ENCODE data around the gene PTMS. TPM values are rescaled to one million over a fixed set of nuclear protein-coding genes. Genes with fewer than 3 reads are reported as not detected.

The PTMS gene
- total and polyA plus RNA-seq, 9 of the 15 experiments (the other 6 are each of a cell fraction or from before 2014, with no cell fraction given) = 5.1 to 287 (median 78.5) TPM

GRCh38 chr12:6786416-6787094, 20.4 kb downstream of the PTMS start:
- no TSS peak for BruUV-seq (replicated peaks)
- no peak overlapping the region for H3K9ac ChIP-seq (ENCODE audit: insufficient read depth in 1 of 2, low read depth in 2 of 2, low read length in 2 of 2)
- peak overlapping the region; percentile 3; the same call in 1 of the 2 replicates for H3K4me2 ChIP-seq (ENCODE audit: insufficient read depth, low read length)
- H3K9me3 ChIP-seq (replicated peaks; ENCODE audit: control insufficient read depth, insufficient read depth, low read depth, low read length) = no peaks in the 10 kb centered on the region
- H3K27me3 ChIP-seq (ENCODE audit: control insufficient read depth in 2 of 2, insufficient read depth in 2 of 2, low read length in 2 of 2) = no peaks in the 10 kb centered on the region
- CTCF ChIA-PET (ENCODE audit: low intra/inter-chr PET ratio) = no interaction called here
- ATAC-seq (no peak; the same call in 2 of the 3 replicates), DNase-seq (ENCODE audit: extremely low read depth in 1 of 4, low spot score in 3 of 4) (no peak), FAIRE-seq (peak; percentile 11)
- in situ Hi-C loops (cut with MboI) = no loop called here
- intact Hi-C loops (cut with micrococcal nuclease) = no loop called here
- H3K4me1 ChIP-seq (replicated peaks in 1 of 2; ENCODE audit: control insufficient read depth in 2 of 2, insufficient read depth in 2 of 2, low read length in 2 of 2) = peaks cover 4 to 5% of the 10 kb centered on the region in 2 experiments; a peak in 2 of 5 replicates
- POLR2A ChIA-PET = no interaction called here
- no peak overlapping the region for H3K27ac ChIP-seq (ENCODE audit: extremely low read depth, low read depth, low read length)
- no peak overlapping the region for H3K4me3 ChIP-seq
- whole genome bisulfite sequencing (ENCODE audit: insufficient coverage, low coverage, missing lambda C conversion rate) = 48% methylated on average over 8 of the region's 9 CpGs
- H2AFZ ChIP-seq (ENCODE audit: low read depth, low read length) = peak overlapping the region; percentile 75
- H4K20me1 ChIP-seq (replicated peaks; ENCODE audit: control insufficient read depth, insufficient read depth, low read length) = no peaks in the 10 kb centered on the region
- no peaks in the 10 kb centered on the region for H3K79me2 ChIP-seq (ENCODE audit: control insufficient read depth, insufficient read depth, low read length)
- TF ChIP-seq SPI1 (IDR thresholded peaks at IDR 0.05; ENCODE audit: borderline replicate concordance, low read depth, low read length) (peak; percentile 47; the same call in 1 of the 2 replicates), ZFX (CRISPR knock-in tag; IDR thresholded peaks at IDR 0.05) (no peak)
- no peaks in the 10 kb centered on the region for H3K36me3 ChIP-seq (ENCODE audit: control insufficient read depth, insufficient read depth, low read length)
- H3K9me1 ChIP-seq (ENCODE audit: control insufficient read depth, insufficient read depth, low read length) = no peaks in the 10 kb centered on the region

GRCh38 chr12:6787309-6787708, 21.1 kb downstream of the PTMS start:
- no peak overlapping the region for H3K9ac ChIP-seq (ENCODE audit: insufficient read depth in 1 of 2, low read depth in 2 of 2, low read length in 2 of 2)
- no peaks in the 10 kb centered on the region for H3K27me3 ChIP-seq (ENCODE audit: control insufficient read depth in 2 of 2, insufficient read depth in 2 of 2, low read length in 2 of 2)
- H3K9me1 ChIP-seq (ENCODE audit: control insufficient read depth, insufficient read depth, low read length) = no peaks in the 10 kb centered on the region
- no peaks in the 10 kb centered on the region for H3K9me3 ChIP-seq (replicated peaks; ENCODE audit: control insufficient read depth, insufficient read depth, low read depth, low read length)
- CTCF ChIA-PET (ENCODE audit: low intra/inter-chr PET ratio) = no interaction called here
- POLR2A ChIA-PET = no interaction called here
- intact Hi-C loops (cut with micrococcal nuclease) = no loop called here
- no peaks in the 10 kb centered on the region for H4K20me1 ChIP-seq (replicated peaks; ENCODE audit: control insufficient read depth, insufficient read depth, low read length)
- 82% methylated on average over 3 of the region's 5 CpGs for WGBS (ENCODE audit: insufficient coverage, low coverage, missing lambda C conversion rate)
- in situ Hi-C loops (cut with MboI) = no loop called here
- no peak for TF ChIP-seq ZNF696 (CRISPR knock-in tag; conservative IDR thresholded peaks at IDR 0.05)
- TF ChIP-seq DNMT1 (IDR thresholded peaks at IDR 0.05) = no peak
- TF ChIP-seq C11orf30 (IDR thresholded peaks at IDR 0.05; ENCODE audit: low read depth) = peak; percentile 70
- peak; percentile 51 for TF ChIP-seq MAFK (IDR thresholded peaks at IDR 0.05; ENCODE audit: low read length)
- peak; percentile 35; the same call in 1 of the 2 replicates for TF ChIP-seq MAFG (tag; conservative IDR thresholded peaks at IDR 0.05)
- TF ChIP-seq MAFF (IDR thresholded peaks at IDR 0.05; ENCODE audit: low read length) = peak; percentile 55
- peak; percentile 80 for TF ChIP-seq ZNF316 (IDR thresholded peaks at IDR 0.05)
- H3K4me1 ChIP-seq (replicated peaks in 1 of 2; ENCODE audit: control insufficient read depth in 2 of 2, insufficient read depth in 2 of 2, low read length in 2 of 2) = peaks cover 4 to 5% of the 10 kb centered on the region in 2 experiments; a peak in 2 of 5 replicates
- no peaks in the 10 kb centered on the region for H3K79me2 ChIP-seq (ENCODE audit: control insufficient read depth, insufficient read depth, low read length)
- ATAC-seq (no peak), FAIRE-seq (no peak), DNase-seq (ENCODE audit: extremely low read depth in 1 of 4, low spot score in 3 of 4) (no peak)
- no peak overlapping the region for H3K27ac ChIP-seq (ENCODE audit: extremely low read depth, low read depth, low read length)
- H3K4me2 ChIP-seq (ENCODE audit: insufficient read depth, low read length) = no peak overlapping the region
- BruUV-seq (replicated peaks) = no TSS peak
- no peak overlapping the region for H3K4me3 ChIP-seq
- no peaks in the 10 kb centered on the region for H3K36me3 ChIP-seq (ENCODE audit: control insufficient read depth, insufficient read depth, low read length)
- no peak overlapping the region for H2AFZ ChIP-seq (ENCODE audit: low read depth, low read length)

All from K562 (cell line).